Bronchial epithelial cell (primary cell): ENCODE data around the gene PXT1. TPM values are rescaled to one million over a fixed set of nuclear protein-coding genes. Genes with fewer than 3 reads are reported as not detected.
A peak's percentile ranks its signal among the peaks of the same experiment; 100 is the strongest.

Source experiments
- DNase-seq: peaks from one replicate; pipeline ENCODE4 v3.0.0-alpha.2; 2010; ENCODE audit warnings: low read depth
- FAIRE-seq: peaks from 2 replicates; lab custom pipeline; 2011; peaks lifted over from hg19 to GRCh38; lab: Jason Lieb, UNC
- H3K27me3 ChIP-seq: 2 replicates; pipeline ENCODE4 v1.5.1; 2011; ENCODE audit warnings: low read length; ENCODE audit not compliant: control insufficient read depth, insufficient read depth
- H3K36me3 ChIP-seq: 2 replicates; pipeline ENCODE4 v1.5.1; 2011; ENCODE audit warnings: low read length; ENCODE audit not compliant: control insufficient read depth, insufficient read depth
- H3K4me3 ChIP-seq: 2 replicates; pipeline ENCODE4 v1.5.1; 2011; ENCODE audit warnings: mild to moderate bottlenecking, low read depth, low read length, control low read depth
- total RNA-seq: library from RNA; depleted of rRNA; stranded (reverse); fragments of >200 nt; gene quantifications from 2 replicates; pipeline ENCODE4 v1.2.1, GENCODE V29; 2014
- TF ChIP-seq, protein P1 (sequence below): IDR thresholded peaks from 2 replicates; pipeline ENCODE4 v1.5.1; 2011; ENCODE audit warnings: mild to moderate bottlenecking, moderate library complexity, low read length, control low read depth, inconsistent platforms; ENCODE audit not compliant: insufficient read depth, severe bottlenecking

PXT1 gene
- total RNA-seq, 1 donor from 2014 or later, result not detected

GRCh38 chr6:36355819-36356218 is 86.8 kb downstream of the PXT1 start:
- DNase-seq, result peak; percentile 33
- Histone ChIP-seq H3K27me3 (no peaks in the 10 kb centered on the region), H3K36me3 (no peaks in the 10 kb centered on the region), H3K4me3 (no peak overlapping the region)
- no peak for FAIRE-seq
- TF ChIP-seq, protein P1, sequence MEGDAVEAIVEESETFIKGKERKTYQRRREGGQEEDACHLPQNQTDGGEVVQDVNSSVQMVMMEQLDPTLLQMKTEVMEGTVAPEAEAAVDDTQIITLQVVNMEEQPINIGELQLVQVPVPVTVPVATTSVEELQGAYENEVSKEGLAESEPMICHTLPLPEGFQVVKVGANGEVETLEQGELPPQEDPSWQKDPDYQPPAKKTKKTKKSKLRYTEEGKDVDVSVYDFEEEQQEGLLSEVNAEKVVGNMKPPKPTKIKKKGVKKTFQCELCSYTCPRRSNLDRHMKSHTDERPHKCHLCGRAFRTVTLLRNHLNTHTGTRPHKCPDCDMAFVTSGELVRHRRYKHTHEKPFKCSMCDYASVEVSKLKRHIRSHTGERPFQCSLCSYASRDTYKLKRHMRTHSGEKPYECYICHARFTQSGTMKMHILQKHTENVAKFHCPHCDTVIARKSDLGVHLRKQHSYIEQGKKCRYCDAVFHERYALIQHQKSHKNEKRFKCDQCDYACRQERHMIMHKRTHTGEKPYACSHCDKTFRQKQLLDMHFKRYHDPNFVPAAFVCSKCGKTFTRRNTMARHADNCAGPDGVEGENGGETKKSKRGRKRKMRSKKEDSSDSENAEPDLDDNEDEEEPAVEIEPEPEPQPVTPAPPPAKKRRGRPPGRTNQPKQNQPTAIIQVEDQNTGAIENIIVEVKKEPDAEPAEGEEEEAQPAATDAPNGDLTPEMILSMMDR, result no peak

DNA sequence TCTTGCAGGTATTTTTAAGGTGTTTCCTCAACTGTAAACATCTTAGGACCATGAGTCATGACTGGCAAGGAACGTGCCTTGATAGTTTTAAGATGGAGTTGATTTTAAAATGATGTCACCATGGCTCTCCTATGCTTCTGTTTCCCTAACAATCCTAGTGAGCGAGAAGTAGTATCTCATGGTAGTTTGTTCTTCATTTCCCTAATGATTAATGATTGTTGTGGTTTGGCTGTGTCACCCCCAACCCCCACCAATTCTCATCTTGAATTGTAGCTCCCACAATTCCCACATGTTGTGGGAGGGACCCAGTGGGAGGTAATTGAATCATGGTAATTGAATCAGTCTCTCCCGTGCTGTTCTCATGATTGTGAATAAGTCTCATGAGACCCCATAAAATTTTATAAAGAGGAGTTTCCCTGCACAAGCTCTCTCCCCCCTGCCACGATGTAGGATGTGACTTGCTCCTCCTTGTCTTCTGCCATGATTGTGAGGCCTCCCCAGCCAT is 89.2 kb downstream of the PXT1 start:
- FAIRE-seq (no peak), DNase-seq (peak; percentile 72)
- no peaks in the 10 kb centered on the region for H3K36me3 ChIP-seq
- no peaks in the 10 kb centered on the region for H3K27me3 ChIP-seq
- TF ChIP-seq, protein P1, result no peak
- H3K4me3 ChIP-seq, result no peak overlapping the region

DNA sequence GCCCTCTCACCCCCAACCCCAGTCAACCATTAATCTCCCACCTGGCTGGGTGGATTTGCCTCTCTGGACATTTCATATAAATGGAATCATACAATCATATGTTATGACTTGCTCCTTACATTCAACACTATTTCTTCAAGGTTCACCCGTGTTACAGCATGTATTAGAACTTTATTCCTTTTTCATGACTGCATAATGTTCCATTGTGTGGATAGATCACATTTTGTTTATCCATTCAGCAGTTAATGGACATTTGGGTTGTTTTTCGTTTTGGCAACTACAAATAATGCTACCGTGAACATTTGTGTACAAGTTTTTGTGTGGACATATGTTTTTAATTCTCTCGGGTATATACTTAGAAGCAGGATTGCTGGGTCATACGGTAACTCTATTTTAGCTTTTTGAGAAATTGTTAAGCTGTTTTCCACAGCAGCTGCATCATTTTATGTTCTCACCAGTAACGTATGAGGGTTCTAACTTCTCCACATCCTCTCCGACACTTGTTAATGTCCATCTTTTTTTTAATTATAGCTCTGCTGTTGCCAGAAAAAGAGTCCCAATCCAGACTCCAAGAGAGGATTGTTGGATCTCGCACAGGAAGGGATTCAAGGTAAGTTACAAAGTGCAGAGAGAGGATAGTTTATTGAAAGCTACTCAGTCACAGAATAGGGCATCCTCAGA is 90.0 kb downstream of the PXT1 start:
- TF ChIP-seq, protein P1, result no peak
- FAIRE-seq, result no peak

GRCh38 chr6:36350681-36351571 is 91.7 kb downstream of the PXT1 start:
- DNase-seq, result peak; percentile 58
- TF ChIP-seq, protein P1, result no peak
- no peaks in the 10 kb centered on the region for H3K27me3 ChIP-seq
- no peak for FAIRE-seq
- H3K4me3 ChIP-seq, result no peak overlapping the region
- no peaks in the 10 kb centered on the region for H3K36me3 ChIP-seq

More for the DNA sequence above, 90.0 kb downstream of the PXT1 start:
- no peak overlapping the region for H3K4me3 ChIP-seq
- DNase-seq, result no peak
- no peaks in the 10 kb centered on the region for H3K36me3 ChIP-seq
- H3K27me3 ChIP-seq, result no peaks in the 10 kb centered on the region

- Histone ChIP-seq H3K36me3 (no peaks in the 10 kb centered on the region), H3K27me3 (no peaks in the 10 kb centered on the region), H3K4me3 (no peak overlapping the region)
- DNase-seq, result no peak
- no peak for FAIRE-seq
- TF ChIP-seq, protein P1, result no peak
These were observed 92.6 kb downstream of the PXT1 start for GRCh38 chr6:36350082-36350481.
